Loucy (cell line): ENCODE results near the gene ISL1.

Experiments used
- H2AFZ ChIP-seq: fragments of 200-600 bp; sonication (generic); 2 replicates; pipeline ENCODE4 v1.6.0; 2016; ENCODE audit warnings: antibody characterized with exemption, mild to moderate bottlenecking, low read length, moderate library complexity
- H3F3A ChIP-seq: fragments of 200-600 bp; 2 replicates; pipeline ENCODE4 v1.6.0; 2016; ENCODE audit warnings: antibody characterized with exemption, low read depth, mild to moderate bottlenecking
- H3K27me3 ChIP-seq: fragments of 200-600 bp; sonication (generic); 2 replicates; pipeline ENCODE4 v1.6.1; 2014; ENCODE audit warnings: low read length, mild to moderate bottlenecking; ENCODE audit not compliant: insufficient read depth, poor library complexity, severe bottlenecking
- H3K36me3 ChIP-seq: fragments of 200-600 bp; sonication (generic); 2 replicates; pipeline ENCODE4 v1.6.1; 2016; ENCODE audit warnings: low read length; ENCODE audit not compliant: insufficient read depth
- H3K4me1 ChIP-seq: fragments of 200-600 bp; sonication (generic); 2 replicates; pipeline ENCODE4 v1.5.1; 2014; ENCODE audit warnings: low read length, mild to moderate bottlenecking; ENCODE audit not compliant: insufficient read depth, poor library complexity, severe bottlenecking
- H3K4me2 ChIP-seq: fragments of 200-600 bp; sonication (generic); 2 replicates; pipeline ENCODE4 v1.6.0; 2014; ENCODE audit warnings: antibody characterized with exemption, low read length, low read depth, mild to moderate bottlenecking; ENCODE audit not compliant: poor library complexity, severe bottlenecking
- H3K4me3 ChIP-seq: fragments of 200-600 bp; sonication (generic); 2 replicates; pipeline ENCODE4 v1.5.1; 2014; ENCODE audit warnings: low read length, mild to moderate bottlenecking, mixed read lengths; ENCODE audit not compliant: poor library complexity, severe bottlenecking
- H3K79me2 ChIP-seq: fragments of 200-600 bp; sonication (generic); 2 replicates; pipeline ENCODE4 v1.6.1; 2014; ENCODE audit warnings: low read length; ENCODE audit not compliant: insufficient read depth
- H3K9ac ChIP-seq: fragments of 200-600 bp; sonication (generic); 2 replicates; pipeline ENCODE4 v1.6.0; 2014; ENCODE audit warnings: mild to moderate bottlenecking, low read depth, low read length, moderate library complexity; ENCODE audit not compliant: poor library complexity, severe bottlenecking
- H3K9me2 ChIP-seq: fragments of 200-600 bp; sonication (generic); replicated peaks from 2 replicates; pipeline ENCODE4 v1.6.1; 2016; ENCODE audit warnings: low read depth, low read length, mixed read lengths
- H3K9me3 ChIP-seq: fragments of 200-600 bp; sonication (generic); 2 replicates; pipeline ENCODE4 v1.6.1; 2014; ENCODE audit warnings: mild to moderate bottlenecking, antibody characterized with exemption, low read length, low read depth; ENCODE audit not compliant: insufficient read depth
- H4K20me1 ChIP-seq: fragments of 200-600 bp; sonication (generic); 2 replicates; pipeline ENCODE4 v1.6.0; 2014; ENCODE audit warnings: antibody characterized with exemption, low read length, mild to moderate bottlenecking; ENCODE audit not compliant: insufficient read depth, poor library complexity, severe bottlenecking
- CTCF ChIP-seq: fragments of 200-600 bp; sonication (generic); conservative IDR thresholded peaks from 2 replicates; pipeline ENCODE4 v1.5.1; 2014; ENCODE audit warnings: mild to moderate bottlenecking, antibody characterized with exemption, low read length
- EZH2phosphoT487 ChIP-seq: fragments of 200-600 bp; IDR thresholded peaks from 2 replicates; pipeline ENCODE4 v1.6.1; 2018; ENCODE audit warnings: antibody characterized with exemption, mild to moderate bottlenecking, moderate library complexity, borderline replicate concordance

The ISL1 gene

GRCh38 chr5:51377151-51378060 lies 5.8 kb upstream of the ISL1 start:
- no peaks in the 10 kb centered on the region for H3K9me3 ChIP-seq
- H3K4me2 ChIP-seq = no peak overlapping the region
- TF ChIP-seq EZH2phosphoT487 = no peak
- TF ChIP-seq CTCF = no peak
- H3F3A ChIP-seq = no peaks in the 10 kb centered on the region
- H3K9me2 ChIP-seq = no peaks in the 10 kb centered on the region
- H4K20me1 ChIP-seq = no peaks in the 10 kb centered on the region
- H3K9ac ChIP-seq = no peak overlapping the region
- no peaks in the 10 kb centered on the region for H3K79me2 ChIP-seq
- no peak overlapping the region for H3K4me3 ChIP-seq
- no peak overlapping the region for H2AFZ ChIP-seq
- H3K36me3 ChIP-seq = no peaks in the 10 kb centered on the region
- H3K27me3 ChIP-seq = no peaks in the 10 kb centered on the region
- H3K4me1 ChIP-seq = no peaks in the 10 kb centered on the region

- no peak for TF ChIP-seq EZH2phosphoT487
- no peak for TF ChIP-seq CTCF
- no peaks in the 10 kb centered on the region for H3K9me2 ChIP-seq
- H3K27me3 ChIP-seq = no peaks in the 10 kb centered on the region
- no peak overlapping the region for H3K4me3 ChIP-seq
- no peaks in the 10 kb centered on the region for H3K9me3 ChIP-seq
- no peaks in the 10 kb centered on the region for H3K36me3 ChIP-seq
- H4K20me1 ChIP-seq = no peaks in the 10 kb centered on the region
- no peaks in the 10 kb centered on the region for H3K79me2 ChIP-seq
- no peak overlapping the region for H2AFZ ChIP-seq
- H3K4me2 ChIP-seq = no peak overlapping the region
- H3K4me1 ChIP-seq = no peaks in the 10 kb centered on the region
- H3K9ac ChIP-seq = no peak overlapping the region
- no peaks in the 10 kb centered on the region for H3F3A ChIP-seq
These were observed 5.2 kb upstream of the ISL1 start for GRCh38 chr5:51378061-51378409.

GRCh38 chr5:51378448-51379330 lies 4.6 kb upstream of the ISL1 start:
- H3K9me2 ChIP-seq = no peaks in the 10 kb centered on the region
- H3K9me3 ChIP-seq = no peaks in the 10 kb centered on the region

More at GRCh38 chr5:51378448-51379330, 4.6 kb upstream of the ISL1 start:
- Histone ChIP-seq H3K36me3 (no peaks in the 10 kb centered on the region), H3F3A (no peaks in the 10 kb centered on the region), H3K27me3 (no peaks in the 10 kb centered on the region), H3K79me2 (no peaks in the 10 kb centered on the region), H4K20me1 (no peaks in the 10 kb centered on the region), H3K4me1 (no peaks in the 10 kb centered on the region), H3K4me3 (no peak overlapping the region), H2AFZ (no peak overlapping the region), H3K4me2 (no peak overlapping the region), H3K9ac (no peak overlapping the region)
- TF ChIP-seq EZH2phosphoT487 = no peak
- no peak for TF ChIP-seq CTCF
